ENCODE results near the gene TPTE2. TPM values are rescaled to one million over a fixed set of nuclear protein-coding genes. Genes with fewer than 3 reads are reported as not detected.
"Not testable (repeated sequence)": the region's sequence is repeated elsewhere in the genome, so short reads cannot be mapped to it uniquely, and the experiment has no call there.

The TPTE2 gene
- total RNA-seq, 2 donors from 2014 or later = not detected

- no peak overlapping the region for H3K27ac ChIP-seq
- WGBS, 2 donors = 88 to 90% methylated on average over 22 of the region's 28 CpGs
- intact Hi-C loops (cut with DNase I) = no loop called here
- no peaks in the 10 kb centered on the region for H3K4me1 ChIP-seq
- no peak overlapping the region for H3K4me3 ChIP-seq
- DNase-seq (no peak), ATAC-seq (no peak)
- no peak for TF ChIP-seq POLR2A (IDR thresholded peaks at IDR 0.05)
- TF ChIP-seq CTCF (IDR thresholded peaks at IDR 0.05) = no peak
- no peaks in the 10 kb centered on the region for H3K27me3 ChIP-seq
- peaks cover 0 to 4% (median 0%) of the 10 kb centered on the region in 3 donors for H3K9me3 ChIP-seq
- H3K36me3 ChIP-seq (replicated peaks in 1 of 2; ENCODE audit: insufficient read depth in 1 of 2, low read depth in 2 of 2) = no peaks in the 10 kb centered on the region
Measured at GRCh38 chr13:19561585-19561984, 253 bp upstream of the TPTE2 start.

GRCh38 chr13:19560672-19561071 is 660 bp downstream of the TPTE2 start:
- H3K27me3 ChIP-seq; intact Hi-C loops (cut with DNase I); ATAC-seq; H3K9me3 ChIP-seq; H3K27ac ChIP-seq; H3K4me1 ChIP-seq; H3K4me3 ChIP-seq; DNase-seq; H3K36me3 ChIP-seq (replicated peaks in 1 of 2; ENCODE audit: insufficient read depth in 1 of 2, low read depth in 2 of 2): not testable (repeated sequence)
- WGBS, 2 donors = 94% methylated on average over 22 of the region's 22 CpGs; no CpG with 5 or more reads in 1 of the 2 donors

- H3K27ac ChIP-seq; H3K4me3 ChIP-seq; H3K4me1 ChIP-seq; intact Hi-C loops (cut with DNase I); H3K36me3 ChIP-seq (replicated peaks in 1 of 2; ENCODE audit: insufficient read depth in 1 of 2, low read depth in 2 of 2); H3K9me3 ChIP-seq; DNase-seq; H3K27me3 ChIP-seq; ATAC-seq: not testable (repeated sequence)
- WGBS, 2 donors = no CpG with 5 or more reads among the region's 10 CpGs
Measured at GRCh38 chr13:19559739-19560138, 1.6 kb downstream of the TPTE2 start.

- intact Hi-C loops (cut with DNase I); H3K9me3 ChIP-seq; H3K4me1 ChIP-seq; H3K4me3 ChIP-seq; ATAC-seq; H3K27ac ChIP-seq; H3K27me3 ChIP-seq; DNase-seq; H3K36me3 ChIP-seq (replicated peaks in 1 of 2; ENCODE audit: insufficient read depth in 1 of 2, low read depth in 2 of 2): not testable (repeated sequence)
- 45 to 53% methylated on average over 2 to 3 of the region's 4 CpGs for WGBS, 2 donors
Measured at GRCh38 chr13:19557287-19557686, 4.0 kb downstream of the TPTE2 start.

- H3K27ac ChIP-seq; H3K36me3 ChIP-seq (replicated peaks in 1 of 2; ENCODE audit: insufficient read depth in 1 of 2, low read depth in 2 of 2); ATAC-seq; H3K9me3 ChIP-seq; H3K4me1 ChIP-seq; H3K4me3 ChIP-seq; intact Hi-C loops (cut with DNase I); DNase-seq; H3K27me3 ChIP-seq: not testable (repeated sequence)
- 47 to 55% methylated on average over 4 of the region's 4 CpGs for WGBS, 2 donors
Measured at GRCh38 chr13:19549245-19549644, 12.1 kb downstream of the TPTE2 start.

- DNase-seq; H3K27ac ChIP-seq; ATAC-seq; intact Hi-C loops (cut with DNase I); H3K4me3 ChIP-seq; H3K27me3 ChIP-seq; H3K36me3 ChIP-seq (replicated peaks in 1 of 2; ENCODE audit: insufficient read depth in 1 of 2, low read depth in 2 of 2); H3K9me3 ChIP-seq; H3K4me1 ChIP-seq: not testable (repeated sequence)
Measured at GRCh38 chr13:19525634-19526033, 35.7 kb downstream of the TPTE2 start.

GRCh38 chr13:19519049-19519448 is 42.3 kb downstream of the TPTE2 start:
- H3K36me3 ChIP-seq (replicated peaks in 1 of 2; ENCODE audit: insufficient read depth in 1 of 2, low read depth in 2 of 2) = no peaks in the 10 kb centered on the region
- ATAC-seq (no peak), DNase-seq (no peak)
- TF ChIP-seq CTCF (IDR thresholded peaks at IDR 0.05) = no peak
- no peak for TF ChIP-seq POLR2A (IDR thresholded peaks at IDR 0.05)
- no peaks in the 10 kb centered on the region for H3K9me3 ChIP-seq
- intact Hi-C loops (cut with DNase I) = no loop called here
- no peaks in the 10 kb centered on the region for H3K27me3 ChIP-seq
- H3K27ac ChIP-seq = no peak overlapping the region
- H3K4me3 ChIP-seq = no peak overlapping the region
- no peaks in the 10 kb centered on the region for H3K4me1 ChIP-seq

GRCh38 chr13:19507623-19508022 is 53.7 kb downstream of the TPTE2 start:
- H3K36me3 ChIP-seq (replicated peaks in 1 of 2; ENCODE audit: insufficient read depth in 1 of 2, low read depth in 2 of 2); ATAC-seq; intact Hi-C loops (cut with DNase I); DNase-seq; H3K27me3 ChIP-seq; H3K4me1 ChIP-seq; H3K27ac ChIP-seq; H3K4me3 ChIP-seq; H3K9me3 ChIP-seq: not testable (repeated sequence)
- 50 to 58% methylated on average over 5 of the region's 5 CpGs for WGBS, 2 donors

GRCh38 chr13:19460126-19460525 is 101.2 kb downstream of the TPTE2 start:
- ATAC-seq; H3K4me3 ChIP-seq; H3K27ac ChIP-seq; H3K4me1 ChIP-seq; DNase-seq; H3K27me3 ChIP-seq; intact Hi-C loops (cut with DNase I); H3K9me3 ChIP-seq; H3K36me3 ChIP-seq (replicated peaks in 1 of 2; ENCODE audit: insufficient read depth in 1 of 2, low read depth in 2 of 2): not testable (repeated sequence)
- WGBS, 2 donors = 46 to 54% methylated on average over 8 to 9 of the region's 9 CpGs
